CD4-positive, CD25-positive, alpha-beta regulatory T cell (primary cell): ENCODE data around the gene ZIC1. TPM values are rescaled to one million over a fixed set of nuclear protein-coding genes. Genes with fewer than 3 reads are reported as not detected.

Experiments
- ATAC-seq, 2 donors: fragments of 150-1000 bp; cut with Tn5 transposase; one replicate each; pipeline ENCODE4 v1.10.0; 2021; ENCODE audit warnings: low read depth in 2 of 2, moderate number of reproducible peaks in 2 of 2, moderate library complexity in 1 of 2
- DNase-seq, 3 donors: peaks; one replicate each; pipeline versions ENCODE4 v3.0.0 to v3.0.0-alpha.2; 2012 to 2022; ENCODE audit warnings: mixed read lengths in 1 of 3
- H3K27ac ChIP-seq: one replicate; pipeline ENCODE4 v1.7.0; 2013; ENCODE audit warnings: mild to moderate bottlenecking, low read length; ENCODE audit not compliant: insufficient read depth, poor library complexity, severe bottlenecking
- H3K27me3 ChIP-seq: one replicate; pipeline ENCODE4 v1.7.0; 2013; ENCODE audit warnings: low read length; ENCODE audit not compliant: control insufficient read depth, insufficient read depth
- H3K36me3 ChIP-seq: one replicate; pipeline ENCODE4 v1.7.0; 2013; ENCODE audit warnings: mild to moderate bottlenecking, low read length, moderate library complexity; ENCODE audit not compliant: control insufficient read depth, insufficient read depth
- H3K4me1 ChIP-seq: 2 replicates; pipeline ENCODE4 v1.7.0; 2013; ENCODE audit warnings: mild to moderate bottlenecking, low read length; ENCODE audit not compliant: insufficient read depth, control insufficient read depth, poor library complexity, severe bottlenecking
- H3K4me3 ChIP-seq: one replicate; pipeline ENCODE4 v1.7.0; 2013; ENCODE audit warnings: low read depth, mild to moderate bottlenecking, low read length, moderate library complexity
- H3K9me3 ChIP-seq, 2 experiments: 1 replicate in 1 of 2; 2 replicates in 1 of 2; pipeline ENCODE4 v1.7.0; 2013; ENCODE audit warnings: low read length in 2 of 2, mild to moderate bottlenecking in 1 of 2, moderate library complexity in 1 of 2; ENCODE audit not compliant: control insufficient read depth in 2 of 2
- H3K27ac Mint-ChIP-seq, 3 donors: one replicate each; pipeline ENCODE4 v1.8.0; 2020 to 2022; ENCODE audit warnings: mild to moderate bottlenecking in 3 of 3, mixed read lengths in 3 of 3, moderate library complexity in 2 of 3
- H3K27me3 Mint-ChIP-seq: one replicate; pipeline ENCODE4 v1.8.0; 2022; ENCODE audit warnings: mild to moderate bottlenecking, mixed read lengths
- H3K36me3 Mint-ChIP-seq: one replicate; pipeline ENCODE4 v1.8.0; 2020; ENCODE audit warnings: mixed read lengths
- H3K4me1 Mint-ChIP-seq, 4 donors: one replicate each; pipeline ENCODE4 v1.8.0; 2020 to 2022; ENCODE audit warnings: mixed read lengths in 4 of 4, mild to moderate bottlenecking in 1 of 4
- H3K4me3 Mint-ChIP-seq, 4 donors: one replicate each; pipeline ENCODE4 v1.8.0; 2020 to 2022; ENCODE audit warnings: mild to moderate bottlenecking in 4 of 4, mixed read lengths in 4 of 4, moderate library complexity in 3 of 4
- H3K9me3 Mint-ChIP-seq, 7 donors: one replicate each; pipeline ENCODE4 v1.8.0; 2020 to 2022; ENCODE audit warnings: mixed read lengths in 7 of 7, mild to moderate bottlenecking in 3 of 7, moderate library complexity in 2 of 7
- polyA plus RNA-seq, 4 donors: library from polyadenylated mRNA; unstranded; fragments of 300-500 nt; fragmentation: Illumina TruSeq; gene quantifications; one replicate each; pipeline ENCODE4 v1.2.3, GENCODE V29; 2021
- total RNA-seq: library from RNA; stranded (reverse); gene quantifications from one replicate; pipeline ENCODE4 v1.2.3, GENCODE V29; 2022

Gene ZIC1
- total and polyA plus RNA-seq, 5 donors from 2014 or later, result not detected

DNA sequence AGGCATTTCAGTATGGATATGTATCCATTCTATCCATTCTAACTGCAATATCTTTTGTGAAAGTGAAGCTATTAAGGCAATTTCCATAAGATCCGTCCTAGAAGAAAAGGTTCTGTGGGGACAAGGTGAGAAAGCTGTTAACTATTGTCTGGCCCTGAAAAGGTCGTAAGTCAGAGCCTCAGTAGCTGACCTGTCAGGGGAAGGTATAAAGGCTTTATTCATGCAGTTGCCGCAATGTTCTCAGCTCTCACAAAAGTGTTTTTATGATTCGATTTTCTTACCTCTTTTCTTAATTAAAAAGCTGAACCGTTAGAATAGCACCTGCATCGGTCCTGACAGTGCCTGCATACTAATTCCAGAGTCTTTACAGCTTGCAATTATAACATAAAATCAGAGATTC is 27.6 kb upstream of the ZIC1 start:
- Mint-ChIP-seq H3K4me3 (no peak overlapping the region), H3K27ac (peak overlapping the region in 1 of 3 donors; percentile 86), H3K9me3 (peaks cover 0 to 21% (median 0%) of the 10 kb centered on the region in 7 donors), H3K36me3 (no peaks in the 10 kb centered on the region), H3K4me1 (no peaks in the 10 kb centered on the region), H3K27me3 (peaks cover 74% of the 10 kb centered on the region)
- Histone ChIP-seq H3K27ac (no peak overlapping the region), H3K36me3 (no peaks in the 10 kb centered on the region), H3K27me3 (peaks cover 56% of the 10 kb centered on the region), H3K4me3 (no peak overlapping the region), H3K9me3 (peaks cover 0 to 3% of the 10 kb centered on the region in 2 experiments), H3K4me1 (no peaks in the 10 kb centered on the region)
- DNase-seq (no peak), ATAC-seq (no peak)

DNA sequence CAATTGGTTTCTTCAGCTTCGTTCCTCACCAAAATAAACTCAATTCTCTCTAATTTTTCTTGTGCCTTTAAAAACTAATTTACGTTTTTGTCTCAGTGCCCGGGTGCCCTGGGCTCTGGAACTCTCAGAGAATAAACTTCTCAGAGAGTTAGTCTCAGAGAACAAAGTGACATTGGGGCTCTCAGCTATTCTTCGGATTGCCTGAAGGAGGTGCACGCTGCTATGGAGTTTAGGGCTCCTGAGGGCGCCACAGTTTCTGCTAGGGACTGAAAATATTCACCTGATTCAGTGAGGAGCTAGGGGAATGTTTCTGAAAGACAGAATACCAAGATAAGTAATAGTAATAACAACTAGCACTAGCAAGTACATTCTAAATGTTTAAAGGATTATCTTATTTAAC is 25.5 kb upstream of the ZIC1 start:
- Mint-ChIP-seq H3K9me3 (peaks cover 0 to 26% (median 0%) of the 10 kb centered on the region in 7 donors), H3K36me3 (no peaks in the 10 kb centered on the region), H3K27ac (no peak overlapping the region), H3K4me3 (no peak overlapping the region), H3K4me1 (peaks cover 0 to 4% (median 0%) of the 10 kb centered on the region in 4 donors), H3K27me3 (peaks cover 77% of the 10 kb centered on the region)
- ATAC-seq (no peak), DNase-seq (no peak)
- no peaks in the 10 kb centered on the region for H3K4me1 ChIP-seq
- H3K4me3 ChIP-seq, result no peak overlapping the region
- peaks cover 0 to 3% of the 10 kb centered on the region in 2 experiments for H3K9me3 ChIP-seq
- H3K36me3 ChIP-seq, result no peaks in the 10 kb centered on the region
- H3K27ac ChIP-seq, result no peak overlapping the region
- H3K27me3 ChIP-seq, result peaks cover 60% of the 10 kb centered on the region

DNA sequence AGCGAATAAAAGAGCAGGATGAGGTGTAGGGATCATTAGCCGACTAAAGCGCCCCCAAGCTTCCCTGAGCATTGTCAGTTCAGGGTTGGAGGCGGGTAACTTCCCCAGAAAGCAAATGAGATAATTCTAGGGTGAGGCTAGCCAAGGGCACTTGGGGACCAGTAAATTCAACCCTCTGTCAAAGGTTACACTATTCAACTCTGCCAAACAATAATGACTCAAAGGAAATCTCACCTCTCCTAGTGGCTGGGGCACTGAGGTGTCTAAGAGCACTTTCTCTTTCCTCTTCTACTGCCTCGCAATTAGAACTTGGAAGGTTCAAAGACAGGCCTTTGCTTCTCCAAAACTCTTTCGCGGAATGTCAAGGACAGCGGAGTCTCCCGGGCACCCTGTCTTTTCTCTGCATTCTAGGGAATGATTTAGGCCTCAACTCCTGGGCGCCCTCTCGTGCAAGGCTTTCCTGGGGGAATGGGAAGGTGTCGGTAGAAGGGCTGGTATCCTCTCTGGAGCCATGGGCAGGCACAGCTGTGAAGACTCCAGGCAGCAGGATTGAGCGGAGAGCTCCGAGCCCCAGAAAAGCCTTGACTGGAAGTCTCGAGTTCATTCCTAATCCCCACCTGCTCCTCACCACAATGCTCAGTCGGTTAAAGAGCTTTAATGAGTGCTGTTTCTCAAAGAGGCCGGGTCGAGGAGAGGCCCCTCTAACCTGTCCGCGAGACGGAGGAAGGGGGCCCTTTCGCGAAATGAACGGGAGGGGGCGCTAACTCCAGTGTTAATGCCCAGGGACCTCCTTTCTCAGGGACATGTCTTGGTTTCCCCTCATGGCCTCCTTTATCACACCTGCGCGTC is 24.7 kb upstream of the ZIC1 start:
- no peak overlapping the region for H3K4me3 Mint-ChIP-seq
- Histone ChIP-seq H3K4me3 (no peak overlapping the region), H3K36me3 (no peaks in the 10 kb centered on the region), H3K27me3 (peaks cover 59% of the 10 kb centered on the region), H3K27ac (no peak overlapping the region), H3K4me1 (no peaks in the 10 kb centered on the region), H3K9me3 (no peaks in the 10 kb centered on the region)
- DNase-seq (no peak), ATAC-seq (no peak)
- peaks cover 0 to 25% (median 0%) of the 10 kb centered on the region in 7 donors for H3K9me3 Mint-ChIP-seq
- H3K27ac Mint-ChIP-seq, result no peak overlapping the region
- no peaks in the 10 kb centered on the region for H3K36me3 Mint-ChIP-seq
- peaks cover 77% of the 10 kb centered on the region for H3K27me3 Mint-ChIP-seq
- peaks cover 0 to 4% (median 0%) of the 10 kb centered on the region in 4 donors for H3K4me1 Mint-ChIP-seq

DNA sequence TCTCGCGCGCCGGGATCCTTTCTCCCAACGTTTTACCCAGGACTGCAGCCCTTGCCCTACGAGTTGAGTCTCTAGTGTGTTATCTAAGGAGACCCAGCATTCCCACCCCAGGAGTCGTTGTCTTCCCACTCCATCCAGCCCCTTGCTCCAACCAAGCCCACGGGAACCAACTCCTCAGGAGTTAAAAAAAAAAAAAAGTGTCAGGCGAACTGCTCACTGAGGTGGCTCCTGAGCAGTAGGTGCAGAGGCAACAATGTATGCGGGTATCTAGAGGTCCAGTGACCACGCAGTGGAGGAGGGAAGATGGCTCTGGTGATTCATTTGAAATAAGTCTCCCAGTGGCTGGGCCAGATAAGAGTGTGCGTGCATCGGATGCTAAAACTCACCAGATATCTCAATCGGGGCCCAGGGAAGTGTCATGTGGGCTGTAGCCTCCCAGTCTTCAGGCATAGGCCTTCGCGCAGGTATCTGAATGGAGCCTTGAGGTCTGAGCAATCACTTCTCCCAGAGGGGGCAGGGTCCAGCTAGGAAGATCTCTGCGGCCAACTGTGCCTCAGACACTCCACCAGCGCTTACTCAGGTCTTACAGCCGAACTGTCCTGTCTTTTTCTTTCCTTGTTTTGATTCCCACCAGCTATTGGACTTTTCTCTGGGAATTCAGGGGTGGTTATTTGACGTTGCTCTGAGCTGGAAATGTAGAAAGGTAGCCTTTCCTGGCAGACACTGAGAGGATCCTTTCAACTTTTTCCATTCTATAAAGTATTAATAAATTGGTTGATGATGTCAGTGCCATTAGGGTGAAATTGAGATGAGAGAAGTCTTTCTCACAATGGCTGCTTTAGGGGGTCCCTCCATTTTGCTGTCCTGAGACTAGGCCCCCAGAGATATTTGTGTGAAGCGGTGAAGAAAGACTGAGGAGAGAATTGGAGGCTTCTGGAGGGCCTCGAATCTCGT is 23.8 kb upstream of the ZIC1 start:
- Histone ChIP-seq H3K36me3 (no peaks in the 10 kb centered on the region), H3K27me3 (peaks cover 59% of the 10 kb centered on the region), H3K9me3 (peaks cover 0 to 1% of the 10 kb centered on the region in 2 experiments), H3K27ac (no peak overlapping the region), H3K4me1 (no peaks in the 10 kb centered on the region), H3K4me3 (no peak overlapping the region)
- Mint-ChIP-seq H3K4me1 (peaks cover 0 to 4% (median 0%) of the 10 kb centered on the region in 4 donors), H3K27me3 (peaks cover 76% of the 10 kb centered on the region), H3K27ac (no peak overlapping the region), H3K9me3 (peaks cover 0 to 30% (median 0%) of the 10 kb centered on the region in 7 donors), H3K4me3 (no peak overlapping the region), H3K36me3 (no peaks in the 10 kb centered on the region)
- DNase-seq (no peak), ATAC-seq (no peak)

DNA sequence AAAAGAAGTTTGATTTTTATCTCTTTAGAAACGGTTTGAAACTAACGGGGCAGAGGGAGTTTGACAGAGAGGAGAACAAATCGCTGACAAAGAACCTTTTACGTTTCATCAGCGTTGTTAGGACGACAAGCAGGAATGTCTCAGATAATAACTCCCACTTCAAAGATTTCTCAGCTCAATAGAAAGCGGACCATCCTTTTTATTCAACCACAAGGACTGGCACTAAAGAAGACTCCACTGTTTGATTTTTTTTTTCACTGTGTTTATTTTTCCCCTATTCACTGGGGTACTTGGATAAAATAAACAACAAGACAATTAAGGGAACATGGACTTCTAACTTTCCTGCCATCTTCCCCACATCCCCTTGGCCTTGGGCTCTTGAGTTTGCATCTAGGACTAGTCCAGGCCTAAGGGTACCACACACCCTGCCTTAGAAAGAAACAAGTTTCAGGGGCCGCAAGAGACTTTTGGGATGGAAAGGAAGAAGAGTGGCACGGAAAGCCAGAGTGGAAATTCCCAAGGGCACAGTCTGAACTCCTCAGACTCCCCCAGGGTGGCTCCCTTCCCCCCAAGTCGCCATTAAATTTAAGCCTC is 21.8 kb upstream of the ZIC1 start:
- no peak overlapping the region for H3K27ac Mint-ChIP-seq
- H3K4me3 ChIP-seq, result no peak overlapping the region
- peaks cover 2 to 3% of the 10 kb centered on the region in 2 experiments for H3K9me3 ChIP-seq
- peaks cover 0 to 4% (median 0%) of the 10 kb centered on the region in 4 donors for H3K4me1 Mint-ChIP-seq
- H3K36me3 Mint-ChIP-seq, result no peaks in the 10 kb centered on the region
- H3K27me3 ChIP-seq, result peaks cover 57% of the 10 kb centered on the region
- H3K27ac ChIP-seq, result no peak overlapping the region
- peaks cover 73% of the 10 kb centered on the region for H3K27me3 Mint-ChIP-seq
- no peak overlapping the region for H3K4me3 Mint-ChIP-seq
- ATAC-seq, result no peak
- no peak for DNase-seq
- H3K36me3 ChIP-seq, result no peaks in the 10 kb centered on the region
- H3K4me1 ChIP-seq, result no peaks in the 10 kb centered on the region
- peaks cover 0 to 30% (median 0%) of the 10 kb centered on the region in 7 donors for H3K9me3 Mint-ChIP-seq

DNA sequence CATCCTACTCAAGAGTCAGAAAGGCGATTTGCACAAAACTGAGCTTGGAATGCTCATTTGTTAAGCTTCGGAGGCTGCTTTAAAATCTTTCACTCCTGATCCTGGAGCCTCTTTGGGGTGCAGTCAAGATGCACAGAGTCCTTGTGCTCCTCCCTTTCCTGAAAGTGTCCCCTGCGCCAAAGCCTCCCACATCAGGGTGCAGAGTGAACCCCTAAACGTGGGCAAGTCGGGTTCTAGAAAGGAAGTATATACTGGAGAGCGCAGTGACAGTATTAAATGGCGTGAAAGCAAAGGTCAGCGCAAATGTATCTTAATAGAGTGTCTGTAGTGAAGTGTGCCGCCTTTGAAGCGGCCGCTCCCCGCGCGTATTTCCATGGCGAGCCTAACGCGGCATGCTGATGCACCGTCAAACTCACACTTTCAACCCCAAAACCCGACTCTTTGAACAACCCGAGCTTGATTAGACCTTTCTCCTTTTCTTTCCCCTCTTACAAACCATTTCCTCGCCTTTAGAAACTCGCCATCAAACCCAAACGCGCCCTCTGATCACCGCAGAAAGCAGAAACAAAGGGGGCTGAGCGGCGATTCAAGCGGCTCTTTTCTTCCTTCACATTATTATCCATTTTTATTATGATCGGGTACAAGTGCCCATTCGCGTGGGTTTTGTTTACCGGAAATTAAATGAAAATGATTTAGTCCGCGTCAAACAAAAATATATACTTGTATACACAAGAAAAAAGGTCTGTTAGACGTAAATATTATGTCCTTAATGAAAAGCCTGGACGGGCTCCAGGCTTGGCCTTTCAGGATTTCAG is 21.1 kb upstream of the ZIC1 start:
- H3K4me3 Mint-ChIP-seq, result no peak overlapping the region
- Histone ChIP-seq H3K36me3 (no peaks in the 10 kb centered on the region), H3K4me1 (no peaks in the 10 kb centered on the region), H3K27me3 (peaks cover 53% of the 10 kb centered on the region), H3K27ac (no peak overlapping the region), H3K9me3 (peaks cover 2 to 3% of the 10 kb centered on the region in 2 experiments), H3K4me3 (no peak overlapping the region)
- H3K4me1 Mint-ChIP-seq, result peaks cover 0 to 4% (median 0%) of the 10 kb centered on the region in 4 donors
- no peak for DNase-seq
- H3K27me3 Mint-ChIP-seq, result peaks cover 80% of the 10 kb centered on the region
- H3K27ac Mint-ChIP-seq, result no peak overlapping the region
- peaks cover 0 to 29% (median 0%) of the 10 kb centered on the region in 7 donors for H3K9me3 Mint-ChIP-seq
- no peaks in the 10 kb centered on the region for H3K36me3 Mint-ChIP-seq
- no peak for ATAC-seq
